GM12874 (cell line): ENCODE data around the gene TGFA.

ENCODE experiments used
- TF ChIP-seq, protein P1 (sequence below): IDR thresholded peaks from 2 replicates; pipeline ENCODE4 v1.5.1; 2011; ENCODE audit warnings: low read depth, mild to moderate bottlenecking, control low read depth, low read length, moderate library complexity; ENCODE audit not compliant: insufficient read depth

The TGFA gene

GRCh38 chr2:70469435-70469834, 84.2 kb downstream of the TGFA start:
- TF ChIP-seq, protein P1, sequence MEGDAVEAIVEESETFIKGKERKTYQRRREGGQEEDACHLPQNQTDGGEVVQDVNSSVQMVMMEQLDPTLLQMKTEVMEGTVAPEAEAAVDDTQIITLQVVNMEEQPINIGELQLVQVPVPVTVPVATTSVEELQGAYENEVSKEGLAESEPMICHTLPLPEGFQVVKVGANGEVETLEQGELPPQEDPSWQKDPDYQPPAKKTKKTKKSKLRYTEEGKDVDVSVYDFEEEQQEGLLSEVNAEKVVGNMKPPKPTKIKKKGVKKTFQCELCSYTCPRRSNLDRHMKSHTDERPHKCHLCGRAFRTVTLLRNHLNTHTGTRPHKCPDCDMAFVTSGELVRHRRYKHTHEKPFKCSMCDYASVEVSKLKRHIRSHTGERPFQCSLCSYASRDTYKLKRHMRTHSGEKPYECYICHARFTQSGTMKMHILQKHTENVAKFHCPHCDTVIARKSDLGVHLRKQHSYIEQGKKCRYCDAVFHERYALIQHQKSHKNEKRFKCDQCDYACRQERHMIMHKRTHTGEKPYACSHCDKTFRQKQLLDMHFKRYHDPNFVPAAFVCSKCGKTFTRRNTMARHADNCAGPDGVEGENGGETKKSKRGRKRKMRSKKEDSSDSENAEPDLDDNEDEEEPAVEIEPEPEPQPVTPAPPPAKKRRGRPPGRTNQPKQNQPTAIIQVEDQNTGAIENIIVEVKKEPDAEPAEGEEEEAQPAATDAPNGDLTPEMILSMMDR = no peak

DNA sequence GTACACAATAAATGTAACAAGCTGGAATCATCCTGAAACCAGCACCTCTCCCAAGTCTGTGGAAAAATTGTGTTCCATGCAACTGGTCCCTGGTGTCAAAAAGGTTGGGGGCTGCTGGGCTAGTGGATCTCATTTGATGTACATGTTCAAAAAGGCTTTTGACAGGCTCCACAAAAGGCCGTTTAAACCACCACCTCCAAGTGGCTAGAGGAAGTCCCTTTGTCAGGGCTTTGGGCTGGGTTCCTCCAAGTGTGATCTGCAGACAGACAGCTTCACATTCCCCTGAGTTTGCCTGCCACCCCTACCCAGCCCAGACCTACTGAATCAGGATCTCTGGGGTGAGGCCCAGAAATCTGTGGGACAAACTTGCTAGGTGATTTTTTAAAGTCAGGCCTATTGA, 84.7 kb downstream of the TGFA start:
- TF ChIP-seq, protein P1 = no peak

GRCh38 chr2:70467831-70468779, 85.5 kb downstream of the TGFA start:
- TF ChIP-seq, protein P1 = no peak

- TF ChIP-seq, protein P1 = no peak
These were observed 86.4 kb downstream of the TGFA start for GRCh38 chr2:70467237-70467636.

DNA sequence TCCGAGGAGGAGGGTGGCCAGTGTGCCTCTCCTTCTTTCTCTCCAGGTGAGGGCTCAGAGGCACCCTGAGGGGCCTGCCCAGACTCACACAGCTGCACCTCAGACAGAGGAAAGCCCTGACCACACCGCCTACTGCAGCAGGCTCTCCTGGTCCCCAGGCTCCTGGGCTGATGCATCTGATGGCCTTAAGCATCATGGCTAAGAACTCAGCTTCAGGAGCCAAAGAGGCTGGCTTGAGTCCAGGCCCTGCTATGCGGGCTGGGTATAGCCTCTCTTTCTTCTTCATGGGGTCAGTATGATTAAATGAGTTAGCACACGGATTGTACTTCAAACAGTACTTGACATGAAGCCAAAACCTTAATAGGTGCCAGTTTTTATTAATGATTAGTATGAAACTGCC, 89.6 kb downstream of the TGFA start:
- TF ChIP-seq, protein P1 = no peak

- TF ChIP-seq, protein P1 = no peak
These were observed 90.0 kb downstream of the TGFA start for GRCh38 chr2:70463581-70463980.

DNA sequence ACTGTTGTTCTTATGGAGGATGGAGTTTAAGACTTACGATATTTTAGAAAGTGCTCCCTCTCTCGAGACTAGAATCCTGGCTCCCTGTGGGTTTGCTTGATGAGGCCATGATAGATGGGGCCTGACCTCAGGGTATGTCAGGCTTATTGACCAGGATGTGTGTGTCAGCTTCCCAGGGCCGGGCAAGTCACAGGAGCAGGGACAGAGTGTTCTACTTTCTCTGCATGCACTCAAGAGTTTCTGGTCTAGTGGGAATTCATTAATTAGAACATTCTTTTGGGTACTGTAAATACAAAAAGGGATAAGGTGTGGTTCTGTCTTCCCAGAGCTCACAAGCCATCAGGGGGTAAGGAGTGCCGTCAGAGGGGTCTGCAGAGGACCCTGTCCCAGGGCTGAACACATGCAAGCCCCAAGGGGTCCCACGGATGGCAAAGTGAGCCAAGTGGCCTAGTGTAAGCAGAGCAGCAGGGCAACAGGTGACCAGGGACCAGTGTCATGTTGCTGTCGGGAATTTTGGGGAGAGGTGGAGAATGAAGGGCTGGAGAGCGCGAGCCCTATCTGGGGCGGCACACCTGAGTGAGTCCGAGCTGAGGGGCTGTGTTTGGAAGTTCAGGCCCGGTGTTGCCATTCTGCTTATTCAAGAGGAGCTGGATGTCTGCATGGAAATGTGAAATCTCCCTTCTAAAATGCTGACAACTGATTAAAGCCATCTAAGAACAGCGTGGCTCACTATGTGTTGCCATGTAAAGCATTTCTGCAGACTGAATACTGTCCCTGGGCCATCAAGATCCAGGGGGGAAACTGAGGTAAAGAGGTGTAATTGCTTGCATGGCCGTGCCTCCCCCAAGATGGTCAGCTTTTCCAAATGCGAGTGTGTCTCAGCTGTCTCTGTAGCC, 91.4 kb downstream of the TGFA start:
- TF ChIP-seq, protein P1 = no peak
